Tibial nerve (tissue), 4 donors: ENCODE measurements around the gene TMBIM6. TPM values are rescaled to one million over a fixed set of nuclear protein-coding genes. Genes with fewer than 3 reads are reported as not detected.

Experiments used
- DNase-seq, 2 donors: peaks; one replicate each; pipeline ENCODE4 v3.0.0-alpha.2; 2019; ENCODE audit warnings: low spot score in 2 of 2
- H3K27ac ChIP-seq, 4 donors: fragments of 200-600 bp; sonication (generic) in 3 of 4; one replicate each; pipeline ENCODE4 v1.5.1; 2017 to 2019; ENCODE audit warnings: mild to moderate bottlenecking in 1 of 4
- H3K27me3 ChIP-seq, 2 donors: fragments of 200-600 bp; sonication (generic) in 1 of 2; one replicate each; pipeline versions ENCODE4 v1.5.1 to v1.6.0; 2017 to 2019
- H3K36me3 ChIP-seq, 3 donors: fragments of 200-600 bp; sonication (generic); one replicate each; pipeline ENCODE4 v1.5.1; 2018 to 2019
- H3K4me1 ChIP-seq, 4 donors: fragments of 200-600 bp; sonication (generic) in 3 of 4; one replicate each; pipeline ENCODE4 v1.5.1; 2017 to 2019
- H3K4me3 ChIP-seq, 4 donors: fragments of 200-600 bp; sonication (generic) in 3 of 4; one replicate each; pipeline ENCODE4 v1.5.1; 2017 to 2019; ENCODE audit warnings: mild to moderate bottlenecking in 1 of 4, moderate library complexity in 1 of 4
- H3K9me3 ChIP-seq, 4 donors: fragments of 200-600 bp; sonication (generic) in 3 of 4; one replicate each; pipeline ENCODE4 v1.5.1; 2017 to 2019
- EP300 ChIP-seq, 2 donors: sonication (generic); formaldehyde crosslinking; IDR thresholded peaks; one replicate each; pipeline ENCODE4 v1.6.1; 2017; ENCODE audit warnings: antibody characterized with exemption in 2 of 2, mild to moderate bottlenecking in 1 of 2
- POLR2A ChIP-seq, 2 donors: fragments of 450-650 bp; IDR thresholded peaks; one replicate each; pipeline ENCODE4 v1.6.1; 2017; ENCODE audit warnings: antibody characterized with exemption in 2 of 2, mild to moderate bottlenecking in 2 of 2, moderate library complexity in 2 of 2
- WGBS, 2 donors: methylation state at CpG; one replicate each; pipeline ENCODE4 v1.1.5; 2018; 5-methylcytosine and 5-hydroxymethylcytosine counted together
- total RNA-seq, 4 donors: library from RNA; depleted of rRNA; stranded (reverse); fragments of >200 nt; gene quantifications; one replicate each; pipeline ENCODE4 v1.1.0, GENCODE V29; 2016
- TF ChIP-seq, protein P1 (sequence below), 5 experiments: fragments of 200-600 bp in 3 of 5; fragments of 450-650 bp in 2 of 5; sonication (generic) in 3 of 5; IDR thresholded peaks; one replicate each; pipeline ENCODE4 v1.5.1; 2016 to 2019; ENCODE audit warnings: antibody characterized with exemption in 5 of 5, mild to moderate bottlenecking in 3 of 5, moderate library complexity in 2 of 5

Gene TMBIM6
- total RNA-seq, 4 donors from 2014 or later = 284 to 404 (median 325) TPM

DNA sequence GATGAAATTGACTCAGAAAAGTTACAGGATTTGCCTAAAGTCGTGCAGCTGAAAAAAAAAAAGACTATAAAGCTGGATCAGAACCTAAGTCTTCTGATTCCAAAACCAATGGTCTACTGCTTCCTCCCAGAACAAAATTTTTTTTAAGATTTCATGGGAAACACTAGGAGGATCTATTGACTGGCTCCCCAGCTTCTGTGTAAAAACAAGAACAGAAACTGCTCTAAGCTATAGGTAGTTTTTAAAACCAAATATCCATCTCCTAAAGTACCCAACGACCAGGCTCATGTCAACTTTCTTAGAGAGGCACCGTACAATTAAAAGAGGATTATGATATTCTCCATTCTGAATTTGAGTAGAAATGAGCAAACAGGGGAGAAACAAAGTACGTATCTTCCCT lies 43.5 kb upstream of the TMBIM6 start:
- DNase-seq = no peak
- TF ChIP-seq EP300 (IDR thresholded peaks at IDR 0.05) (no peak), POLR2A (IDR thresholded peaks at IDR 0.05) (no peak)
- TF ChIP-seq, protein P1, sequence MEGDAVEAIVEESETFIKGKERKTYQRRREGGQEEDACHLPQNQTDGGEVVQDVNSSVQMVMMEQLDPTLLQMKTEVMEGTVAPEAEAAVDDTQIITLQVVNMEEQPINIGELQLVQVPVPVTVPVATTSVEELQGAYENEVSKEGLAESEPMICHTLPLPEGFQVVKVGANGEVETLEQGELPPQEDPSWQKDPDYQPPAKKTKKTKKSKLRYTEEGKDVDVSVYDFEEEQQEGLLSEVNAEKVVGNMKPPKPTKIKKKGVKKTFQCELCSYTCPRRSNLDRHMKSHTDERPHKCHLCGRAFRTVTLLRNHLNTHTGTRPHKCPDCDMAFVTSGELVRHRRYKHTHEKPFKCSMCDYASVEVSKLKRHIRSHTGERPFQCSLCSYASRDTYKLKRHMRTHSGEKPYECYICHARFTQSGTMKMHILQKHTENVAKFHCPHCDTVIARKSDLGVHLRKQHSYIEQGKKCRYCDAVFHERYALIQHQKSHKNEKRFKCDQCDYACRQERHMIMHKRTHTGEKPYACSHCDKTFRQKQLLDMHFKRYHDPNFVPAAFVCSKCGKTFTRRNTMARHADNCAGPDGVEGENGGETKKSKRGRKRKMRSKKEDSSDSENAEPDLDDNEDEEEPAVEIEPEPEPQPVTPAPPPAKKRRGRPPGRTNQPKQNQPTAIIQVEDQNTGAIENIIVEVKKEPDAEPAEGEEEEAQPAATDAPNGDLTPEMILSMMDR (IDR thresholded peaks at IDR 0.05) = no peak
- H3K27ac ChIP-seq = peak overlapping the region in 3 of 4 donors; percentile 37 to 91 (median 84)
- no peak overlapping the region for H3K4me3 ChIP-seq
- no peaks in the 10 kb centered on the region for H3K9me3 ChIP-seq
- peaks cover 0 to 59% (median 43%) of the 10 kb centered on the region in 4 donors for H3K4me1 ChIP-seq
- H3K36me3 ChIP-seq = no peaks in the 10 kb centered on the region
- WGBS, 2 donors = 67 to 80% methylated on average over 4 of the region's 4 CpGs
- no peaks in the 10 kb centered on the region for H3K27me3 ChIP-seq

DNA sequence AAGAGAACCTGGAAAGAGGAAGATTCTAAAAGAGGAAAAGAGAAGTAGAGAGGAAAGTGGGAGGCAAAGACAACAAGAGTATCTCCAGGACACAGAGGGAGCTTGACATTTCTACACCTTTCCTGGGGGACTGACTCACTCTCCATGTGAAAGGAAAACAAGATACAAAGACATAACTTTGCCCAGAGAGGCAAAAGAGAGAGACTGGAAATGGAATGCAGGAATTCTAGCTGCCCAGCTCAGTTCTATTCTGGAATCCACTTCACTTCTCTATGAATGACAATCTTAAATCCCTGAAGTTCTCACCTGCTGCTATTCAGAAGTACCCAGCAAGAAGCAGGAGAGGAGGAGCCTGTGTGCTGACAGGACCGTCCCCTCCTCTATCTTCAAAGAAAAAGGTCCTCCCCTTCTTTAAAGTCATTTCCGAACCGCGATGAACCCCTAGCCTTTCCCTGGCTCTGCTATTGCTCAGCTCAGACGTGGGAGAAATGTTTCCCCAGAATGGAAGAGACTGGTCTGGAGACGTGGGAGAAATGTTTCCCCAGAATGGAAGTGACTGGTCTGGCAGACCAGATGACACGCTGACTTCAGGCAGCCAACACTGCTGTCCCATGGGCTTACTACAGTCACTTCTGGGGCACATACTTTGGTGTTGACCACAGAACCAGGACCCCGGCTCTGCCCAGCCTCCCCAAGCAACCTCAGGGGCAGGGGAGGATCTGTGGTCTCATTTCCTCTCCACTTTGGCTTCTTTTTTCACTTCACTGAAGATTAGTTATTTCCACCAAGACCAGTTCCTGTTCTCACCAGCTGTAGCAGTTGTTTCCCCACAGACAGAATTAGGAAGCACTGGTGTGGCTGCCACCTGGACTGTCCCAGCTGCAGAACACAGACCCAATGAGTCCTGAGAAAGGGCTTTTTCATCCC lies 42.5 kb upstream of the TMBIM6 start:
- H3K4me3 ChIP-seq = peak overlapping the region in 2 of 4 donors; percentile 7 to 17
- DNase-seq = no peak
- 16 to 21% methylated on average over 8 of the region's 8 CpGs for WGBS, 2 donors
- H3K27me3 ChIP-seq = no peaks in the 10 kb centered on the region
- TF ChIP-seq, protein P1 (IDR thresholded peaks at IDR 0.05) = peak in 1 of 5 experiments; percentile 9
- TF ChIP-seq POLR2A (IDR thresholded peaks at IDR 0.05) = no peak
- peak in 1 of 2 donors; percentile 35 for TF ChIP-seq EP300 (IDR thresholded peaks at IDR 0.05)
- peaks cover 0 to 69% (median 52%) of the 10 kb centered on the region in 4 donors for H3K4me1 ChIP-seq
- H3K36me3 ChIP-seq = no peaks in the 10 kb centered on the region
- peak overlapping the region; percentile 37 to 91 (median 74) for H3K27ac ChIP-seq
- H3K9me3 ChIP-seq = no peaks in the 10 kb centered on the region

DNA sequence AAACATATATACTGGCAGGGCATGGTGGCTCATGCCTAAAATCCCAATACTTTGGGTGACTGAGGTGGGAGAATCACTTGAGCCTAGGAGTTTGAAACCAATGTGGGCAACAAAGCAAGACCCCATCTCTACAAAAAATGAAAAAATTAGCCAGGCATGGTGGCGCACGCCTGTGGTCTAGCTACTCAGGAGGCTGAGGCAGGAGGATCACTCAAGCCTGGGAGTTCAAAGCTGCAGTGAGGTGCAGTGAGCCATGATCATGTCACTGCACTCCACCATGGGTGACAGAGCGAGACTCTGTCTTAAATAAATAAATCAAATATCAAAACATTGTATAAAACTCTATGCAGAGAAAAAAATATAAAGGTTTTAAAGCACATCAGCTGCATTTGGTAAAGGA lies 39.3 kb upstream of the TMBIM6 start:
- 93 to 95% methylated on average over 3 of the region's 3 CpGs for WGBS, 2 donors
- no peak for DNase-seq
- Histone ChIP-seq H3K4me3 (no peak overlapping the region), H3K36me3 (no peaks in the 10 kb centered on the region), H3K27ac (peak overlapping the region in 3 of 4 donors; percentile 64 to 99 (median 97)), H3K9me3 (no peaks in the 10 kb centered on the region), H3K27me3 (no peaks in the 10 kb centered on the region), H3K4me1 (peaks cover 0 to 77% (median 63%) of the 10 kb centered on the region in 4 donors)
- TF ChIP-seq EP300 (IDR thresholded peaks at IDR 0.05) (no peak), POLR2A (IDR thresholded peaks at IDR 0.05) (no peak)
- TF ChIP-seq, protein P1 (IDR thresholded peaks at IDR 0.05) = no peak

DNA sequence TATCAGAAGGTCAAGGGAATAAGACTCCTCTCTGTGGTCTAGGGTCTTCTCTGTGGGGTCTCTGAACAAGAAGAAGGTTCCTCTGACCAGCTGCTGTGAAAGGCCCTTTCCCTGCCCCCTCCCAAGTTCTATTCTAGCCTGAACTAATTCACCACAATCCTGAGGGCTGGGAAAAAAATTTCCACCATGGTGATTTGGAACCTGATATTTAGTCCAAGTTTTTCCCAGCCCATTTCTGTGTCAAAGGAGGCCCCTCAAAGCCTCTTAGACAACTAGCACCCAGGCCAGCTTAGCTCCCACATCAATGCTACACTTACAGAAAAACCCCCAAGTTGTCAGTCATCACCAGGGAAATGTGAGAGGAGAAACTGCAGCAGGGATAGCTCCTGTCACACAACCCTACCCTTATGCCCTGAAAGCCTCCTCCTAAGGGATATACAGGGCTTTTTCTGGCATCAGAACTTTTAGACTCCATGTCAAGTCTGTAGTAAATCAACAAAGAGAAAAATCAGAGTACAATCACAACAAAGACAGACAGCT lies 38.6 kb upstream of the TMBIM6 start:
- H3K27me3 ChIP-seq = no peaks in the 10 kb centered on the region
- peaks cover 0 to 72% (median 59%) of the 10 kb centered on the region in 4 donors for H3K4me1 ChIP-seq
- peak overlapping the region in 3 of 4 donors; percentile 64 to 99 (median 97) for H3K27ac ChIP-seq
- H3K4me3 ChIP-seq = no peak overlapping the region
- no peaks in the 10 kb centered on the region for H3K36me3 ChIP-seq
- TF ChIP-seq, protein P1 (IDR thresholded peaks at IDR 0.05) = no peak
- TF ChIP-seq POLR2A (IDR thresholded peaks at IDR 0.05) (no peak), EP300 (IDR thresholded peaks at IDR 0.05) (no peak)
- no peaks in the 10 kb centered on the region for H3K9me3 ChIP-seq
- DNase-seq = no peak

DNA sequence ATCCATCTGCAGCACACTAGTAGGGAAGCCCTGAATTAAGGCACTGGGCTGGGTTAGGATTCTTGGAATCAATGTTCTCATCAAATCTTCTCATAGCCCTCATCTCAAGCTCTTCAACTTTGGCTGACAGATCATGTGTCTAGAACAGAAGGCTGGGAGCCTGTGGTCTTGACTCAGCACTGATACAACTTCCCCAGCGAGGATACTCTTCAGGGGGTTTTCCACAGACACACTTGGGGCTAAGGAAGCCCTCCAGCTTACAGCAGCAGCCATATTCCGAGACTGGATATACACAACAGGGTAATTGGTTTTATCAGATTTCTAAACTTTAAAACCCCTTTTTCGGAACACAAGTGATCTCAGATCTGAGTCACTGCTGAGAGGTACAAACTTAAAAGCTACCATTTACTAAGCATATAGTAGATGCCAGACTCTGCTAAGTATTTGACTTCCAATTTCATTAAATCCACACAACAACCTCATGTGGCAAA lies 37.7 kb upstream of the TMBIM6 start:
- TF ChIP-seq EP300 (IDR thresholded peaks at IDR 0.05) (no peak), POLR2A (IDR thresholded peaks at IDR 0.05) (no peak)
- TF ChIP-seq, protein P1 (IDR thresholded peaks at IDR 0.05) = no peak

More for the DNA sequence above, 37.7 kb upstream of the TMBIM6 start:
- H3K27ac ChIP-seq = peak overlapping the region; percentile 37 to 99 (median 80)
- H3K36me3 ChIP-seq = no peaks in the 10 kb centered on the region
- H3K27me3 ChIP-seq = no peaks in the 10 kb centered on the region
- no peak overlapping the region for H3K4me3 ChIP-seq
- 74 to 78% methylated on average over 3 of the region's 3 CpGs for WGBS, 2 donors
- H3K9me3 ChIP-seq = no peaks in the 10 kb centered on the region
- no peak for DNase-seq
- peaks cover 0 to 66% (median 52%) of the 10 kb centered on the region in 4 donors for H3K4me1 ChIP-seq
